Uterus (tissue), 4 donors: Measurements from ENCODE around the gene MSI2. TPM values are rescaled to one million over a fixed set of nuclear protein-coding genes. Genes with fewer than 3 reads are reported as not detected.

ENCODE experiments used
- DNase-seq, 2 donors: peaks; one replicate each; pipeline ENCODE4 v3.0.0-alpha.2; 2019 to 2020
- H3K27ac ChIP-seq, 2 donors: fragments of 200-600 bp; sonication (generic); 1 replicate in 1 of 2; 2 replicates in 1 of 2; pipeline ENCODE4 v1.5.1; 2016 to 2018
- H3K27me3 ChIP-seq, 2 donors: fragments of 200-600 bp; sonication (generic); one replicate each; pipeline ENCODE4 v1.5.1; 2018 to 2019; ENCODE audit warnings: control low read depth in 1 of 2
- H3K36me3 ChIP-seq, 2 donors: fragments of 200-600 bp; sonication (generic); one replicate each; pipeline ENCODE4 v1.5.1; 2019; ENCODE audit warnings: control low read depth in 1 of 2
- H3K4me1 ChIP-seq, 2 donors: fragments of 200-600 bp; sonication (generic); one replicate each; pipeline ENCODE4 v1.5.1; 2018 to 2019; ENCODE audit warnings: control low read depth in 1 of 2
- H3K4me3 ChIP-seq, 2 donors: fragments of 200-600 bp; sonication (generic); 1 replicate in 1 of 2; 2 replicates in 1 of 2; pipeline ENCODE4 v1.5.1; 2018 to 2019; ENCODE audit warnings: mild to moderate bottlenecking in 1 of 2
- H3K9me3 ChIP-seq, 2 donors: fragments of 200-600 bp; sonication (generic); one replicate each; pipeline ENCODE4 v1.5.1; 2019; ENCODE audit warnings: control low read depth in 1 of 2
- CTCF ChIP-seq, 4 experiments: fragments of 200-600 bp in 2 of 4; fragments of 450-650 bp in 2 of 4; sonication (generic) in 2 of 4; IDR thresholded peaks; one replicate each; pipeline ENCODE4 v1.5.1; 2016 to 2019; ENCODE audit warnings: antibody characterized with exemption in 4 of 4, mild to moderate bottlenecking in 2 of 4, moderate library complexity in 1 of 4
- POLR2A ChIP-seq, 2 donors: fragments of 450-650 bp; IDR thresholded peaks; one replicate each; pipeline ENCODE4 v1.6.1; 2016; ENCODE audit warnings: antibody characterized with exemption in 2 of 2, mild to moderate bottlenecking in 1 of 2, moderate library complexity in 1 of 2
- intact Hi-C: fragments of 100-400 bp; cut with DNase I; formaldehyde crosslinking; loops from one replicate; pipeline ENCODE4 v1.15.1; 2023; ENCODE audit warnings: low total_unique reads
- total RNA-seq, 4 donors: library from RNA; depleted of rRNA in 3 of 4; stranded (reverse); fragments of >200 nt in 3 of 4; gene quantifications; one replicate each; pipeline versions ENCODE4 v1.1.0 to v1.2.4, GENCODE V29; 2014 to 2023
- donor health status: DM: yes; HTN: yes; CAD: no.

MSI2 gene
- total RNA-seq, 4 donors from 2014 or later, result 13.2 to 60.8 (median 44.5) TPM

GRCh38 chr17:57567251-57567650 lies 310.9 kb downstream of the MSI2 start:
- H3K9me3 ChIP-seq, result no peaks in the 10 kb centered on the region

GRCh38 chr17:57568340-57568739 lies 312.0 kb downstream of the MSI2 start:
- no peak for DNase-seq
- Histone ChIP-seq H3K36me3 (no peaks in the 10 kb centered on the region), H3K4me1 (no peaks in the 10 kb centered on the region), H3K27ac (no peak overlapping the region), H3K4me3 (no peak overlapping the region), H3K9me3 (no peaks in the 10 kb centered on the region), H3K27me3 (no peaks in the 10 kb centered on the region)
- no peak for TF ChIP-seq POLR2A (IDR thresholded peaks at IDR 0.05)
- no peak for TF ChIP-seq CTCF (IDR thresholded peaks at IDR 0.05)
- intact Hi-C loops, result no loop called here

More at GRCh38 chr17:57567251-57567650, 310.9 kb downstream of the MSI2 start:
- Histone ChIP-seq H3K36me3 (no peaks in the 10 kb centered on the region), H3K27me3 (no peaks in the 10 kb centered on the region), H3K4me1 (no peaks in the 10 kb centered on the region), H3K27ac (no peak overlapping the region), H3K4me3 (no peak overlapping the region)
- no peak for DNase-seq
- TF ChIP-seq CTCF (IDR thresholded peaks at IDR 0.05) (no peak), POLR2A (IDR thresholded peaks at IDR 0.05) (no peak)
- intact Hi-C loops, result no loop called here

GRCh38 chr17:57569021-57569420 lies 312.7 kb downstream of the MSI2 start:
- TF ChIP-seq POLR2A (IDR thresholded peaks at IDR 0.05), result no peak
- TF ChIP-seq CTCF (IDR thresholded peaks at IDR 0.05), result no peak
- intact Hi-C loops, result no loop called here
- H3K36me3 ChIP-seq, result no peaks in the 10 kb centered on the region
- H3K9me3 ChIP-seq, result no peaks in the 10 kb centered on the region
- H3K4me1 ChIP-seq, result no peaks in the 10 kb centered on the region
- H3K27ac ChIP-seq, result no peak overlapping the region
- H3K27me3 ChIP-seq, result no peaks in the 10 kb centered on the region
- no peak for DNase-seq
- no peak overlapping the region for H3K4me3 ChIP-seq

GRCh38 chr17:57569853-57570252 lies 313.5 kb downstream of the MSI2 start:
- no peaks in the 10 kb centered on the region for H3K4me1 ChIP-seq
- no peaks in the 10 kb centered on the region for H3K36me3 ChIP-seq
- no peak for DNase-seq
- no peak for TF ChIP-seq POLR2A (IDR thresholded peaks at IDR 0.05)
- TF ChIP-seq CTCF (IDR thresholded peaks at IDR 0.05), result no peak
- H3K27me3 ChIP-seq, result no peaks in the 10 kb centered on the region
- H3K27ac ChIP-seq, result no peak overlapping the region
- no peak overlapping the region for H3K4me3 ChIP-seq
- intact Hi-C loops, result no loop called here
- no peaks in the 10 kb centered on the region for H3K9me3 ChIP-seq

GRCh38 chr17:57570724-57571344 lies 314.5 kb downstream of the MSI2 start:
- no peak for DNase-seq
- no peak for TF ChIP-seq CTCF (IDR thresholded peaks at IDR 0.05)
- TF ChIP-seq POLR2A (IDR thresholded peaks at IDR 0.05), result no peak
- Histone ChIP-seq H3K27ac (no peak overlapping the region), H3K36me3 (no peaks in the 10 kb centered on the region), H3K4me3 (no peak overlapping the region), H3K27me3 (no peaks in the 10 kb centered on the region), H3K4me1 (no peaks in the 10 kb centered on the region), H3K9me3 (no peaks in the 10 kb centered on the region)
- intact Hi-C loops, result no loop called here
